Measurements from ENCODE around the gene ABCC6.

Gene ABCC6

GRCh38 chr16:16112450-16113053, 110.7 kb downstream of the ABCC6 start:
- Histone ChIP-seq H3K27me3 (no peaks in the 10 kb centered on the region), H3K4me1 (ENCODE audit: control insufficient read depth in 1 of 2, insufficient read depth in 1 of 2, low read depth in 1 of 2, low read length in 1 of 2) (no peaks in the 10 kb centered on the region), H3K9me3 (no peaks in the 10 kb centered on the region), H3K27ac (no peak overlapping the region), H3K36me3 (peaks cover 87% of the 10 kb centered on the region), H3K4me3 (ENCODE audit: low read depth in 1 of 2, low read length in 1 of 2) (no peak overlapping the region)
- no peak for TF ChIP-seq CTCF (IDR thresholded peaks at IDR 0.05)

GRCh38 chr16:16111639-16112038, 111.7 kb downstream of the ABCC6 start:
- Histone ChIP-seq H3K27me3 (no peaks in the 10 kb centered on the region), H3K36me3 (peaks cover 87% of the 10 kb centered on the region), H3K4me3 (ENCODE audit: low read depth in 1 of 2, low read length in 1 of 2) (no peak overlapping the region), H3K4me1 (ENCODE audit: control insufficient read depth in 1 of 2, insufficient read depth in 1 of 2, low read depth in 1 of 2, low read length in 1 of 2) (no peaks in the 10 kb centered on the region), H3K9me3 (no peaks in the 10 kb centered on the region), H3K27ac (no peak overlapping the region)
- no peak for TF ChIP-seq CTCF (IDR thresholded peaks at IDR 0.05)

- Histone ChIP-seq H3K4me3 (ENCODE audit: low read depth in 1 of 2, low read length in 1 of 2) (no peak overlapping the region), H3K27me3 (no peaks in the 10 kb centered on the region), H3K4me1 (ENCODE audit: control insufficient read depth in 1 of 2, insufficient read depth in 1 of 2, low read depth in 1 of 2, low read length in 1 of 2) (no peaks in the 10 kb centered on the region), H3K27ac (no peak overlapping the region), H3K36me3 (peaks cover 85% of the 10 kb centered on the region), H3K9me3 (no peaks in the 10 kb centered on the region)
- no peak for TF ChIP-seq CTCF (IDR thresholded peaks at IDR 0.05)
These were observed 113.2 kb downstream of the ABCC6 start for GRCh38 chr16:16110111-16110490.

GRCh38 chr16:16109453-16110110, 113.7 kb downstream of the ABCC6 start:
- no peak overlapping the region for H3K27ac ChIP-seq
- no peak for TF ChIP-seq CTCF (IDR thresholded peaks at IDR 0.05)
- H3K36me3 ChIP-seq: peaks cover 85% of the 10 kb centered on the region
- no peaks in the 10 kb centered on the region for H3K4me1 ChIP-seq (ENCODE audit: control insufficient read depth in 1 of 2, insufficient read depth in 1 of 2, low read depth in 1 of 2, low read length in 1 of 2)
- H3K4me3 ChIP-seq (ENCODE audit: low read depth in 1 of 2, low read length in 1 of 2): no peak overlapping the region
- H3K27me3 ChIP-seq: no peaks in the 10 kb centered on the region
- no peaks in the 10 kb centered on the region for H3K9me3 ChIP-seq

GRCh38 chr16:16108759-16109158, 114.5 kb downstream of the ABCC6 start:
- TF ChIP-seq CTCF (IDR thresholded peaks at IDR 0.05): no peak
- Histone ChIP-seq H3K27ac (no peak overlapping the region), H3K27me3 (no peaks in the 10 kb centered on the region), H3K4me3 (ENCODE audit: low read depth in 1 of 2, low read length in 1 of 2) (no peak overlapping the region), H3K9me3 (no peaks in the 10 kb centered on the region), H3K4me1 (ENCODE audit: control insufficient read depth in 1 of 2, insufficient read depth in 1 of 2, low read depth in 1 of 2, low read length in 1 of 2) (no peaks in the 10 kb centered on the region), H3K36me3 (peaks cover 85% of the 10 kb centered on the region)
